Measurements from ENCODE around the gene PNMA1.

- TF ChIP-seq POLR2A (IDR thresholded peaks at IDR 0.05) = no peak
- no peak for TF ChIP-seq CTCF (IDR thresholded peaks at IDR 0.05)
These were observed 48.2 kb upstream of the PNMA1 start for GRCh38 chr14:73762375-73762822.
